ENCODE data around the gene UBP1. TPM values are rescaled to one million over a fixed set of nuclear protein-coding genes. Genes with fewer than 3 reads are reported as not detected.

The UBP1 gene
- total RNA-seq, 1 donor from 2014 or later, result 62.9 TPM

Other genes starting within 250 kb of the UBP1 start
- gene SUSD5, start 221.6 kb downstream of the UBP1 start, total RNA-seq, result 1.1 TPM
- 7.6 TPM for gene FBXL2, start 163.0 kb downstream of the UBP1 start, total RNA-seq